ENCODE data around the gene VKORC1L1. TPM values are rescaled to one million over a fixed set of nuclear protein-coding genes. Genes with fewer than 3 reads are reported as not detected.

VKORC1L1 gene
- total RNA-seq, 1 donor from 2014 or later = 8.6 TPM

DNA sequence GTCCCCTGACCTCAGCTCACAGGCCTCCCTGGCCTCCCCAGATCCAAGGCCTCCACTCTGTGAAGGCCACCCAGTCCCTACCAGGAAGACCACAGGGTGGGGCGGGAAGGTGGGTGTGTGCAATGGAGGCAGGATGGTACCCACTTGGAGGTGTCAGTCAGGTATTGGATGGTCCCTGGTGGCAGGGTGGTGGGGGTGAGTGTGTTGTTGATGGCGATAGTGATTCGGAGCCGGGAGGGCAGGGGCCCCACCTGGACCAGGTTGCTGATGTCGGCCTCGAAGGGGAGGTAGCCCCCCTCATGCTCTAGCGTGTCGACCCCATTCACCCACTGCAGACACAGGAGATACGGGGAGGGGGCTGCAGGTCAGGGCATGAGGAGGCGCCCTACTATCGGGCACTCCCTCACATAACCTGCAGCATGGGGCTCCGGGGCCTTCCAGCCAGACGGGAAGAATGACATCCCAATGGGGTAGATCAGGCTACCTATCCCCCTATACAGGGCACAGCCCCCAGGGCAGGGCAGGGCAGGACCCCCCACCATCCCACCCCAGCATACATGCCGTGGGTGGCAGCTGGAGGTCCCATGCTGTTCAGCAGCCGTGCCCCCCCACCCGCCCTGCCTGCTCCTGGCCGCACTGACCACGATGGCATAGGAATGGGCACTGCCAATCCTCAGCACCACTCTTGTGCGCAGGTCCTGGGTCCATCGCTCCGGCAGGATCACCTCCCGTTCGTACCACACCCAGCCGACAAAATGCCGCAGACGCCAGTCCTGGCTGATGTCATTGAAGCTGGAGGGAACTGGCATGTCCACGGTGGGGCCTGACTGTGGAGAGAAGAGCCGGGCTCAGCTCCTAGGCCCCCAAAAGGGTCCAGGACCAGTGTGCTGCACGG lies 107.0 kb downstream of the VKORC1L1 start:
- no peaks in the 10 kb centered on the region for H3K27me3 Mint-ChIP-seq
- no peak overlapping the region for H3K27ac Mint-ChIP-seq
- CTCF ChIA-PET = no interaction called here
- DNase-seq (no peak), ATAC-seq (ENCODE audit: low read depth) (no peak)
- TF ChIP-seq, protein P1, sequence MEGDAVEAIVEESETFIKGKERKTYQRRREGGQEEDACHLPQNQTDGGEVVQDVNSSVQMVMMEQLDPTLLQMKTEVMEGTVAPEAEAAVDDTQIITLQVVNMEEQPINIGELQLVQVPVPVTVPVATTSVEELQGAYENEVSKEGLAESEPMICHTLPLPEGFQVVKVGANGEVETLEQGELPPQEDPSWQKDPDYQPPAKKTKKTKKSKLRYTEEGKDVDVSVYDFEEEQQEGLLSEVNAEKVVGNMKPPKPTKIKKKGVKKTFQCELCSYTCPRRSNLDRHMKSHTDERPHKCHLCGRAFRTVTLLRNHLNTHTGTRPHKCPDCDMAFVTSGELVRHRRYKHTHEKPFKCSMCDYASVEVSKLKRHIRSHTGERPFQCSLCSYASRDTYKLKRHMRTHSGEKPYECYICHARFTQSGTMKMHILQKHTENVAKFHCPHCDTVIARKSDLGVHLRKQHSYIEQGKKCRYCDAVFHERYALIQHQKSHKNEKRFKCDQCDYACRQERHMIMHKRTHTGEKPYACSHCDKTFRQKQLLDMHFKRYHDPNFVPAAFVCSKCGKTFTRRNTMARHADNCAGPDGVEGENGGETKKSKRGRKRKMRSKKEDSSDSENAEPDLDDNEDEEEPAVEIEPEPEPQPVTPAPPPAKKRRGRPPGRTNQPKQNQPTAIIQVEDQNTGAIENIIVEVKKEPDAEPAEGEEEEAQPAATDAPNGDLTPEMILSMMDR (IDR thresholded peaks at IDR 0.05) = no peak
- peak overlapping the region; percentile 79 for H3K4me3 Mint-ChIP-seq
- intact Hi-C loops (cut with micrococcal nuclease) = loop anchor here (5.0 to 10.0 kb wide), 3 partner anchors 208 to 1673 kb away; partner anchors contain the start of gene ZNF92
- POLR2A ChIA-PET = no interaction called here
- peaks cover 19% of the 10 kb centered on the region for H3K4me1 Mint-ChIP-seq
- no peaks in the 10 kb centered on the region for H3K9me3 Mint-ChIP-seq
- peaks cover 22% of the 10 kb centered on the region for H3K36me3 Mint-ChIP-seq (ENCODE audit: low read depth)

DNA sequence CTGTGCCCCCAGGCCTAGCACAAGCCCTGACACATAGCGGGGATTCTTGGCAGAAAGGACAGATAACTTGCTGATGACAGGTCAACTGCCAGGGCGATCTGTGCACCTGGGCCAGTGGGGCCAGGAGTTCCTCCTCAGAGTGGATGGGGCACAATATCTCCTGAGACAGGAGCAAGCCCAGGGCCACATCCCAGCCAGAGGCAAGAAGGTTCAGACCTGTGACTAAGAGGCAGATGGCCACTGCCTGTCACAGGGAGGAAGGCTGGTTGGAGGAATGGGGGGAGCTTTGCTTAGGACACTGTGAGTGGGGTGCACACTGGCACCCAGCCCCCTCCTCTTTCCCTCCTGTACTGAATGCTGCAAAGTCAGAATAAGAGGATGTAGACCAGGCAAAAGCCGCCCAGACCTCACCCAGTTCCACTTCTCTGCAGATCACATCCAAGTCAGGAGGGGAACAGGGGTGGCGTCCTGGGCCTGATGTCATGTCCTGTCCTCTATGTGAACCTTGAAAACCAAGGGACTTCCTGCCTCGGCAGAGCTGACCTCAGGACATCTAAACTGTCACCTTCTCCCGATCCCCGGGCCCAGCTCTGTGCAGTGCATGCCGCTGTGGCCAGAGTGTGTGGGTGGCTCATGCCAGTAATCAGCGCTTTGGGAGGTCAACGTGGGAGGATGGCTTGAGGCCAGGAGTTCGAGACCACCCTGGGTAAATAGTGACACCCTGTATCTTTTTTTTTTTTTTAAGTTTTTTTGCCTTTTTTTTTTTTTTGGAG lies 107.8 kb downstream of the VKORC1L1 start:
- Mint-ChIP-seq H3K27ac (peak overlapping the region; percentile 70), H3K36me3 (ENCODE audit: low read depth) (peaks cover 20% of the 10 kb centered on the region), H3K9me3 (no peaks in the 10 kb centered on the region), H3K4me3 (peak overlapping the region; percentile 79), H3K4me1 (peaks cover 19% of the 10 kb centered on the region), H3K27me3 (no peaks in the 10 kb centered on the region)
- intact Hi-C loops (cut with micrococcal nuclease) = loop anchor here (5.0 to 10.0 kb wide), 3 partner anchors 208 to 1673 kb away; partner anchors contain the start of gene ZNF92
- ATAC-seq (ENCODE audit: low read depth) (peak; percentile 40), DNase-seq (no peak)
- CTCF ChIA-PET = no interaction called here
- TF ChIP-seq, protein P1 (IDR thresholded peaks at IDR 0.05) = no peak
- POLR2A ChIA-PET = interaction anchor here (0.7 to 1.4 kb wide), 3 partner anchors 89 to 1322 kb away, joined by 4 to 9 read pairs (median 6); partner anchors contain the start of gene CRCP

DNA sequence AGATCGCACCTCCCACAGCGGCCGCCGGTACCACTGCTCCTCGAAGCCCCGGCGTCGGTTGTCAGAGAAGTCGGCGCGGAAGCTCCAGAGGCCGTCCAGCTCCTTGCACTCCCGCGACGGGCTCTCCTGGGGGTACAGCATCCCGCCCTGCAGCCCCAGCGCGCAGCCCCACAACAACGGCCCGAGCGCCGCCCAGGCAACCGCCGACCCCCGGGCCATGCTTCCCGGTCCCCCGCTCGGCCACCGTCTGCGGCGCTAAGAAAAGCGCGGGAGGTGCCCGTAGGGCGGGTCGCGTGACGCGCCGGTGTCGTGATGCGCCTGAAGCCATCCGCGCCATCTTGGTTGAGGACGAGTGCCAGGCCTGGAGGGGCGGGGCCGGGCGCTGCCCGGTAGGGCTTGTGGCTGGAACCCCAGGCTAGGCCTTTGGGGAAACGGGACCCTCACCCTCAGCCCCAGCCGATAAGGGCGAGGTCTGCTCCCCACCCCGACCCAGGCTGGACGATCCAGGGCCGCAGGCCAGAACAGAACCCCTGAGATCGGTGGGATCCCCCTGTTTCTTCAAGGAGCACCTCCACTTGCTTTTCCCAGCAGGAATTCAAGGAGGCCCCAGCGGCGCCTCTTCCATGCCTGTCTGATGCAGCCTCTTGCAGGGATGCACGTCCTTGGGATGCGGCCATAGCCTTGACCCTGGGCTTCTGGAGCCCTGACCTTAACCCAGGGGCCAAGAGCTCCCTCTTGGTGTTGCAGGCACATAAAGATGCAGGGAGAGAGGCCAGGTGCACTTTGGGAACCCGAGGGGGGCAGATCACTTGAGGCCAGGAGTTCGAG lies 109.3 kb downstream of the VKORC1L1 start, which contains the start of gene GUSB:
GUSB (minus strand) TSS at position 249 of the 828 bp plus-strand sequence; CDS start at position 219, 30 bp downstream.
- Mint-ChIP-seq H3K27me3 (no peaks in the 10 kb centered on the region), H3K4me1 (peaks cover 19% of the 10 kb centered on the region), H3K9me3 (no peaks in the 10 kb centered on the region), H3K27ac (peak within 1 kb of the TSS; percentile 46), H3K36me3 (ENCODE audit: low read depth) (peaks cover 11% of the 10 kb centered on the region), H3K4me3 (peak within 1 kb of the TSS; percentile 79)
- DNase-seq = peak; percentile 85
- TF ChIP-seq, protein P1 (IDR thresholded peaks at IDR 0.05) = no peak
- peak; percentile 94 for ATAC-seq (ENCODE audit: low read depth)
- CTCF ChIA-PET = no interaction called here
- POLR2A ChIA-PET = interaction anchor here (0.7 to 1.2 kb wide), 6 partner anchors 61 to 1320 kb away, joined by 3 to 7 read pairs (median 5); partner anchors contain the start of genes ASL and CRCP
- intact Hi-C loops (cut with micrococcal nuclease) = loop anchor here (1.0 to 10.0 kb wide), 10 partner anchors 93 to 1675 kb away; partner anchors contain the start of genes ASL, TPST1, TYW1 and VKORC1L1

DNA sequence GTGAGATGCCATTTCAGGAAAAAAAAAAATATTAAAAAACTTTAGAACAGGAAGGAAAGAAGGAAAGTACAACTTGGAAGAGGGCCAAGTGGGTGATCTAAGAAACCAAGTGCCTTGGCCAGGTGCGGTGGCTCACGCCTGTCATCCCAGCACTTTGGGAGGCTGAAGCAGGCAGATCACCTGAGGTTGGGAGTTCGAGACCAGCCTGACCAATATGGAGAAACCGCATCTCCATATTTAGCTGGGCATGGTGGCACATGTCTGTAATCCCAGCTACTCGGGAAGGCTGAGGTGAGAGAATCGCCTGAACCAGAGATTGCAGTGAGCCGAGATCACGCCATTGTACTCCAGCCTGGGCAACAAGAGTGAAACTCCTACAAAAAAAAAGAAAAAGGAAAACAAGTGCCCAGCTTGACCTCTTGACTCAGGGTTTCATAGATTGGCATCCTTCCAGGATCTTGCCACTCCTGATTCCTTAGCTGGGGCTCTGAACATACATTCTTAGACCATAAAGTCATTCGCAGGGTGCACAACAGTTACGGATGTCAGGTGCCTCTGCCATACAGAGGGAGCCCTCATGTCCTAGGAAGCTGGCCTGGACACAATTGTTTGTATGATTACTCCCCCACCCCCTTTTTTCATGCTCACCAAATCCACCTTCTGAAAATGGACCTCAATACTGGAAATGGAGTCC lies 111.2 kb downstream of the VKORC1L1 start:
- peaks cover 6% of the 10 kb centered on the region for H3K36me3 Mint-ChIP-seq (ENCODE audit: low read depth)
- ChIA-PET POLR2A (interaction anchor here (0.6 kb wide), 2 partner anchors 82 to 510 kb away, joined by 6 to 8 read pairs; no protein-coding TSS in a partner anchor), CTCF (no interaction called here)
- no peak for ATAC-seq (ENCODE audit: low read depth)
- no peak overlapping the region for H3K27ac Mint-ChIP-seq
- H3K4me1 Mint-ChIP-seq = peaks cover 15% of the 10 kb centered on the region
- intact Hi-C loops (cut with micrococcal nuclease) = loop anchor here (2.0 to 10.0 kb wide), 5 partner anchors 212 to 1677 kb away; partner anchors contain the start of genes TYW1 and ZNF92
- TF ChIP-seq, protein P1 (IDR thresholded peaks at IDR 0.05) = no peak
- no peaks in the 10 kb centered on the region for H3K27me3 Mint-ChIP-seq
- H3K9me3 Mint-ChIP-seq = no peaks in the 10 kb centered on the region
- H3K4me3 Mint-ChIP-seq = no peak overlapping the region
- no peak for DNase-seq

Measured in activated B cell treated with CpG ODN at 0.5 μM for 24 hours (primary cell).